ENCODE data around the gene TMEM63B. TPM values are rescaled to one million over a fixed set of nuclear protein-coding genes. Genes with fewer than 3 reads are reported as not detected.
"Not testable (repeated sequence)": the region's sequence is repeated elsewhere in the genome, so short reads cannot be mapped to it uniquely, and the experiment has no call there.

The TMEM63B gene
- total RNA-seq, 2 donors from 2014 or later: 12.1 to 21.4 TPM

- H3K4me1 Mint-ChIP-seq: peaks cover 11% of the 10 kb centered on the region
- no peaks in the 10 kb centered on the region for H3K27me3 Mint-ChIP-seq
- no peaks in the 10 kb centered on the region for H3K36me3 Mint-ChIP-seq (ENCODE audit: low read depth)
- no peak for ATAC-seq (replicated peaks)
- no peaks in the 10 kb centered on the region for H3K9me3 Mint-ChIP-seq
- no peak overlapping the region for H3K4me3 Mint-ChIP-seq
- no peak overlapping the region for H3K27ac Mint-ChIP-seq
Observed at GRCh38 chr6:44176762-44177509, 49.6 kb downstream of the TMEM63B start.

DNA sequence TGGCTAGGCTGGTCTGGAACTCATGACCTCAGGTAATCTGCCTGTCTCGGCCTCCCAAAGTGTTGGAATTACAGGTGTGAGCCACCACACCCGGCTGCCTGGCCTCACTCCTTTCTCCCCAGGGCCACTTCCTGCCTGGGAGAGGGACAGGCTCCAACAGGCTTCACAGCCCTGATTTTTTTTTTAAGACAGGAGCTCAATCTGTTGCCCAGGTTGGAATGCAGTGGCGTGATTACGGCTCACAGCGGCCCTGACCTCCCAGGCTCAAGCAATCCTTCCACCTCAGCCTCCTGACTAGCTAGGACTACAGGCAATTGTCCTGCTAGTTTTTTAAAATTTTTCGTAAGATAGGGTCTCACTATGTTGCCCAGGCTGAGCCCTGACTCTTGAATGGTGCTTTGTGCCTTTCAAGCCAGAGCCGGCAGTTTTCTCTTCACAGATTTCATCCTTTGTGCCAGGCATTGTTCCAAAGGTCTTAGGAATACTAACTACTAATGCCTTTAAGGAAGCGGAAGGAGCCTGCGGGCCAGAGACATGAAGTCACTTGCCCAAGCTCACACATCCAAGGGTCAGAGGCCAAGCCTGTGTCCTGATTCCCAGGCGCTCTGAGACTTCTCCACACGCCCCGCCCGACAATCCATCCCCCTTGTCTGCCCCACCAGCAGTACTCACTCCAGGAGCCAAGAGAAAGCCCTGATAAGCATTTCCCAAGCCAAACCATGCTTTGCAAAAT is 50.5 kb downstream of the TMEM63B start:
- no peak for ATAC-seq (replicated peaks)
- Mint-ChIP-seq H3K4me3 (no peak overlapping the region), H3K9me3 (no peaks in the 10 kb centered on the region), H3K36me3 (ENCODE audit: low read depth) (no peaks in the 10 kb centered on the region), H3K4me1 (peaks cover 2% of the 10 kb centered on the region), H3K27me3 (no peaks in the 10 kb centered on the region), H3K27ac (peak overlapping the region; percentile 30)

DNA sequence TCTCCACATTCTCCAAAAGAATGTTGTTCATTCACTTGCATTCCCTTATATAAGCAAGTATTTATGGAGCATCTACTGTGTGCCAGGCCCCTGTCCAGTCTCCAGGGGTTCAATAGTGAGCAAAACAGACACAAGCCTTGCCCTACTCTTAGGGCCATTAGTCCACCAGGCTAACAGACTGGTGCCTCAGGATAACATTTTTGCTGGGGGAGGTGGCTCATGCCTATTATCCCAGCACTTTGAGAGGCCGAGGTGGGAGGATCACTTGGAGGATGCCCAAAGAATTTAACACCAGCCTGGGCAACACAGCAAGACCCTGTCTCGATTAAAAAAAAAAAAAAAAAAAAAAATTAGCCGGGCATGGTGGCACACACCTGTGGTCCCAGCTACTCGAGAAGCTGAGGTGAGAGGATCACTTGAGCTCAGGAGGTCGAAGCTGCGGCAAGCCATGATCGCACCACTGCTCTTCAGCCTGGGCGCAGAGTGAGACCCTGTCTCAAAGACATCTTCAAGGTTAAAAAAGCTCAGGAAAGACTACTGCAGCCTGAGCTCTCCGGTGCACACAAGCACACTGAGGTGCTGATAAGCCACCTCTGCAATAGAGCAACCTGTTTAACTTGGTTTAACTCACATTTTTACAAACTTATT is 51.2 kb downstream of the TMEM63B start:
- H3K27me3 Mint-ChIP-seq: no peaks in the 10 kb centered on the region
- no peaks in the 10 kb centered on the region for H3K9me3 Mint-ChIP-seq
- ATAC-seq (replicated peaks): no peak
- H3K4me1 Mint-ChIP-seq: no peaks in the 10 kb centered on the region
- H3K27ac Mint-ChIP-seq: peak overlapping the region; percentile 30
- H3K4me3 Mint-ChIP-seq: no peak overlapping the region
- no peaks in the 10 kb centered on the region for H3K36me3 Mint-ChIP-seq (ENCODE audit: low read depth)

GRCh38 chr6:44179072-44179536 is 51.8 kb downstream of the TMEM63B start:
- Mint-ChIP-seq H3K36me3 (ENCODE audit: low read depth) (no peaks in the 10 kb centered on the region), H3K27me3 (no peaks in the 10 kb centered on the region), H3K4me3 (no peak overlapping the region), H3K9me3 (no peaks in the 10 kb centered on the region), H3K27ac (peak overlapping the region; percentile 25), H3K4me1 (no peaks in the 10 kb centered on the region)
- no peak for ATAC-seq (replicated peaks)

- Mint-ChIP-seq H3K27me3 (no peaks in the 10 kb centered on the region), H3K9me3 (no peaks in the 10 kb centered on the region), H3K4me1 (no peaks in the 10 kb centered on the region)
Observed at GRCh38 chr6:44179648-44180047, 52.3 kb downstream of the TMEM63B start.

GRCh38 chr6:44180406-44180805 is 53.1 kb downstream of the TMEM63B start:
- no peak for ATAC-seq (replicated peaks)
- Mint-ChIP-seq H3K27me3 (peaks cover 3% of the 10 kb centered on the region), H3K36me3 (ENCODE audit: low read depth) (no peaks in the 10 kb centered on the region), H3K4me1 (no peaks in the 10 kb centered on the region), H3K27ac (no peak overlapping the region), H3K9me3 (no peaks in the 10 kb centered on the region), H3K4me3 (no peak overlapping the region)

More at GRCh38 chr6:44179648-44180047, 52.3 kb downstream of the TMEM63B start:
- no peaks in the 10 kb centered on the region for H3K36me3 Mint-ChIP-seq (ENCODE audit: low read depth)
- ATAC-seq (replicated peaks): no peak
- no peak overlapping the region for H3K4me3 Mint-ChIP-seq
- peak overlapping the region; percentile 25 for H3K27ac Mint-ChIP-seq

- H3K27me3 Mint-ChIP-seq: peaks cover 6% of the 10 kb centered on the region
- ATAC-seq (replicated peaks): peak; percentile 26
Observed at GRCh38 chr6:44180886-44181285, 53.5 kb downstream of the TMEM63B start.

GRCh38 chr6:44181784-44182183 is 54.4 kb downstream of the TMEM63B start:
- H3K27me3 Mint-ChIP-seq; H3K4me1 Mint-ChIP-seq; H3K27ac Mint-ChIP-seq; H3K9me3 Mint-ChIP-seq; H3K36me3 Mint-ChIP-seq (ENCODE audit: low read depth); H3K4me3 Mint-ChIP-seq; ATAC-seq (replicated peaks): not testable (repeated sequence)

More at GRCh38 chr6:44180886-44181285, 53.5 kb downstream of the TMEM63B start:
- Mint-ChIP-seq H3K27ac (no peak overlapping the region), H3K4me3 (no peak overlapping the region), H3K9me3 (no peaks in the 10 kb centered on the region), H3K36me3 (ENCODE audit: low read depth) (no peaks in the 10 kb centered on the region), H3K4me1 (peaks cover 1% of the 10 kb centered on the region)

DNA sequence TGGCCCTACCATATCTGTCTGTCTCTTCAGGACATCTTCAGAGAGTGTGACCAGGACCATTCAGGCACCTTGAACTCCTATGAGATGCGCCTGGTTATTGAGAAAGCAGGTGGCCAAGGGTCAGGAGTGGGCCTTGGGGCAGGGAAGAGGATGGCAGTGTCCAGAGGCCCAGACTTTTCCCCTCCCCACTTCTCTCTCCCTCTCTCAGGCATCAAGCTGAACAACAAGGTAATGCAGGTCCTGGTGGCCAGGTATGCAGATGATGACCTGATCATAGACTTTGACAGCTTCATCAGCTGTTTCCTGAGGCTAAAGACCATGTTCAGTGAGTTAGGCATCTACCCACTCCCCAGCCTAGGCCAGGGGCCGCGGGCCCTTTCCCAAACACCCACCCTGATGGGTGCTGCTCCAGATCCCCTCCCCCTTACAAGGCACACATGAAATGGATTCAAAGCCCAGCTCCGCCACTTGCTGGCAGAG is 55.6 kb downstream of the TMEM63B start:
- Mint-ChIP-seq H3K27me3 (peaks cover 8% of the 10 kb centered on the region), H3K4me3 (no peak overlapping the region), H3K27ac (no peak overlapping the region), H3K9me3 (no peaks in the 10 kb centered on the region), H3K36me3 (ENCODE audit: low read depth) (no peaks in the 10 kb centered on the region), H3K4me1 (peaks cover 5% of the 10 kb centered on the region)
- ATAC-seq (replicated peaks): no peak

GRCh38 chr6:44183783-44184182 is 56.4 kb downstream of the TMEM63B start:
- H3K36me3 Mint-ChIP-seq (ENCODE audit: low read depth): no peaks in the 10 kb centered on the region
- H3K27me3 Mint-ChIP-seq: peaks cover 8% of the 10 kb centered on the region
- no peak for ATAC-seq (replicated peaks)
- H3K4me3 Mint-ChIP-seq: no peak overlapping the region
- peaks cover 5% of the 10 kb centered on the region for H3K4me1 Mint-ChIP-seq
- no peaks in the 10 kb centered on the region for H3K9me3 Mint-ChIP-seq
- H3K27ac Mint-ChIP-seq: no peak overlapping the region

DNA sequence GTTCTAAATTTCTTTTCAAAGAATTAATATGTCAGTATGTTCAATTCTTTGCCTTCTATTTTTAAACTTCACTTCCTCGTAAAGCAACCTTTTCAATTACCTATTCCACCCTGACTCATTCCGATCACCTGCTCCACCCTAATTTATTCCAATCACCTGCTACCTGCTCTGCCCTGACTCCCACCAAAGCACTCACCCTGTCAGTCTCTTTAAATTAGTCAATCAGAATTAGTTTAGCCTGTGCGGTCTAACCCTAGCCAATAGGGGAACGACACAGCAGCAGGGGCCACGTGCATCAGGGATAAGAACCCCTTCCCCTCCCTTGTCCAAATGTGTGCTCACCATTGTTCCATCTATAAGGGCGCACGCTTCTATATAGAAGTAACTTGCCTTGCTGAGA is 58.0 kb downstream of the TMEM63B start:
- H3K4me3 Mint-ChIP-seq; H3K9me3 Mint-ChIP-seq; H3K4me1 Mint-ChIP-seq; ATAC-seq (replicated peaks); H3K27ac Mint-ChIP-seq; H3K27me3 Mint-ChIP-seq; H3K36me3 Mint-ChIP-seq (ENCODE audit: low read depth): not testable (repeated sequence)

DNA sequence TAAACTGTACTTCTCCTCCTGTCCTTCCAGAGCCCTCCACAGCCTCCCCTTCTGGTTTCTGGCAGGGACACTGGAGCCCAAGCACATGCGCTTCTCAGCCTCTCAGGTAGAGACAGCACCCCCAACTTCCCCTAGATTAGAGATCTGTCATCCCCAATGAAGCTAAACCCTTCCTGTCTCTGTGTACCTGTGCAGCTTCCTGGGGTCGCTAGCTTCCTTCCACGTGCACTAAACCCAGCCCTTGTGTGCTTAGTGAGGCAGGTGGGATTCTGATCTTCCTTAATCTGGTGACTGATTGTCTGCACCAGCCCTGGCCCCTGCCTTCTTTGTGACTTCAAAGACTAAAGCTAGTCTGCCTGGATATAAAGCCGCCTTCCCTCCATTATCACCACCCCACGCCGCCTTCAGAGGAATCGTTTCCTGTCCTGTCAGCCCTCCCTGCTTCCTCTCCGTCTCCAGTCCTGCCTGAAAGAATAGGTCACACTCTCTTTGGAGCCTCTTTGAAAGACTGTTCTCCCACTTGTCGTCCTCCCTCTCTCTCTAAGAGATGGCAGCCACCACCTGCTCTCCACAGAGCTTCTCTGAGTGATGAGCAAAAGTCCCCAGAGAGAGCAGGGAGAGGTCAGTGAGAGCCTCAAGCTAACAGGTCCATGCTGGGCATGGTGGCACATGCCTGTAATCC is 58.7 kb downstream of the TMEM63B start:
- Mint-ChIP-seq H3K4me1 (peaks cover 5% of the 10 kb centered on the region), H3K27ac (peak overlapping the region; percentile 35), H3K27me3 (peaks cover 8% of the 10 kb centered on the region), H3K4me3 (peak overlapping the region; percentile 19), H3K36me3 (ENCODE audit: low read depth) (no peaks in the 10 kb centered on the region), H3K9me3 (no peaks in the 10 kb centered on the region)
- ATAC-seq (replicated peaks): no peak

DNA sequence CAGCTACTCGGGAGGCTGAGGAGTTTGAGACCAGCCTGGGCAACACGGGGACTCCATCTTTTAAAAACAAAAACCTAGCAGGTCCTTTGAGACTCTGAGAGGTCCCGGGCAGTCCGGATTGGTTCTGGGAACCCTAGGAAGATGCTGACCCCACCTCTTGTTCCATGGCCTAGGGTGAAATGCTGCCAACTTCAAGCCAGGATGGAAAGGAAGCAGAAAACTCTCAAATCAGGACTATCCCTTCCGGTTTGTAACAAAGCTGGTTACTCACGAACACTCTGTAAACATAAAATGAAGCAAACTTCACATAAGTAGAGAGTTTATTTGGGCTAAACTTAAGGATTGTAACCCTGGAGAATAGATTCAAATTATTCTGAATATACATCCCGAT is 59.3 kb downstream of the TMEM63B start:
- Mint-ChIP-seq H3K36me3 (ENCODE audit: low read depth) (no peaks in the 10 kb centered on the region), H3K9me3 (no peaks in the 10 kb centered on the region), H3K27ac (peak overlapping the region; percentile 35), H3K27me3 (peaks cover 8% of the 10 kb centered on the region), H3K4me3 (peak overlapping the region; percentile 19), H3K4me1 (peaks cover 5% of the 10 kb centered on the region)
- ATAC-seq (replicated peaks): no peak

- peaks cover 5% of the 10 kb centered on the region for H3K4me1 Mint-ChIP-seq
- no peak overlapping the region for H3K27ac Mint-ChIP-seq
- peaks cover 18% of the 10 kb centered on the region for H3K27me3 Mint-ChIP-seq
- H3K36me3 Mint-ChIP-seq (ENCODE audit: low read depth): no peaks in the 10 kb centered on the region
- no peaks in the 10 kb centered on the region for H3K9me3 Mint-ChIP-seq
- H3K4me3 Mint-ChIP-seq: no peak overlapping the region
- no peak for ATAC-seq (replicated peaks)
Observed at GRCh38 chr6:44188819-44189218, 61.5 kb downstream of the TMEM63B start.

Data from activated T-helper 17 cell treated with anti-CD3 and anti-CD28 coated beads, Interleukin-2, amount 50 U/mL, for 72 hours (primary cell).